ENCODE data around the gene PIK3R5.
"Not testable (repeated sequence)": the region's sequence is repeated elsewhere in the genome, so short reads cannot be mapped to it uniquely, and the experiment has no call there.

Gene PIK3R5

GRCh38 chr17:8986295-8986694 lies 20.8 kb upstream of the PIK3R5 start:
- no peak for DNase-seq

- DNase-seq, result peak; percentile 37 to 68 (median 62)
Observed at GRCh38 chr17:8985054-8985701, 19.7 kb upstream of the PIK3R5 start.

- not testable (repeated sequence) for DNase-seq
Observed at GRCh38 chr17:8984225-8984624, 18.7 kb upstream of the PIK3R5 start.

- no peak for DNase-seq
Observed at GRCh38 chr17:8981443-8981842, 15.9 kb upstream of the PIK3R5 start.

- DNase-seq, result no peak
Observed at GRCh38 chr17:8979715-8980114, 14.2 kb upstream of the PIK3R5 start.

GRCh38 chr17:8976638-8977037 lies 11.1 kb upstream of the PIK3R5 start:
- DNase-seq, result no peak

GRCh38 chr17:8975091-8975725 lies 9.7 kb upstream of the PIK3R5 start:
- DNase-seq, result peak in 1 of 4 experiments; percentile 29

- no peak for DNase-seq
Observed at GRCh38 chr17:8969901-8970300, 4.4 kb upstream of the PIK3R5 start.

GRCh38 chr17:8968503-8968902 lies 3.0 kb upstream of the PIK3R5 start:
- DNase-seq, result no peak

- DNase-seq, result no peak
Observed at GRCh38 chr17:8967861-8968260, 2.4 kb upstream of the PIK3R5 start.

- peak; percentile 62 to 78 (median 68) for DNase-seq
Observed at GRCh38 chr17:8966926-8967325, 1.4 kb upstream of the PIK3R5 start.

GRCh38 chr17:8964801-8965393 lies 610 bp downstream of the PIK3R5 start:
- DNase-seq, result peak; percentile 70 to 79 (median 76)

- peak in 1 of 4 experiments; percentile 31 for DNase-seq
Observed at GRCh38 chr17:8963647-8964258, 1.8 kb downstream of the PIK3R5 start.

- no peak for DNase-seq
Observed at GRCh38 chr17:8963014-8963413, 2.5 kb downstream of the PIK3R5 start.

- DNase-seq, result no peak
Observed at GRCh38 chr17:8961829-8962228, 3.7 kb downstream of the PIK3R5 start.

- no peak for DNase-seq
Observed at GRCh38 chr17:8960325-8961140, 5.0 kb downstream of the PIK3R5 start.

GRCh38 chr17:8959312-8959918 lies 6.1 kb downstream of the PIK3R5 start:
- DNase-seq, result no peak

- no peak for DNase-seq
Observed at GRCh38 chr17:8957721-8958120, 7.8 kb downstream of the PIK3R5 start.

GRCh38 chr17:8956465-8956902 lies 9.0 kb downstream of the PIK3R5 start:
- no peak for DNase-seq

GRCh38 chr17:8955021-8955959 lies 10.2 kb downstream of the PIK3R5 start:
- DNase-seq, result peak; percentile 79 to 92 (median 88)

- peak; percentile 92 to 97 (median 96) for DNase-seq
Observed at GRCh38 chr17:8954339-8954738, 11.2 kb downstream of the PIK3R5 start.
